Measurements from ENCODE around the gene FBLN2. TPM values are rescaled to one million over a fixed set of nuclear protein-coding genes. Genes with fewer than 3 reads are reported as not detected.

The FBLN2 gene
- polyA plus RNA-seq, 3 donors: 0.08 TPM; not detected in 2

- Histone ChIP-seq H3K27ac (ENCODE audit: low read depth in 1 of 2, low read length in 2 of 2) (no peak overlapping the region), H3K4me2 (replicated peaks; ENCODE audit: extremely low read depth, low read length, poor library complexity, severe bottlenecking) (peak overlapping the region; percentile 0), H2AFZ (ENCODE audit: insufficient read depth, low read depth, low read length, poor library complexity, severe bottlenecking) (no peak overlapping the region), H3K27me3 (ENCODE audit: control insufficient read depth in 2 of 2, insufficient read depth in 2 of 2, low read length in 2 of 2) (no peaks in the 10 kb centered on the region), H3K4me1 (ENCODE audit: control insufficient read depth in 1 of 2, insufficient read depth in 2 of 2, low read length in 2 of 2) (peaks cover 18 to 21% of the 10 kb centered on the region in 2 donors), H3K9ac (ENCODE audit: insufficient read depth, low read length, poor library complexity, severe bottlenecking) (no peak overlapping the region), H3K4me3 (replicated peaks in 1 of 3; ENCODE audit: low read depth in 2 of 3, low read length in 3 of 3) (peak overlapping the region in 1 of 3 experiments; percentile 5), H4K20me1 (ENCODE audit: insufficient read depth, low read length) (no peaks in the 10 kb centered on the region), H3K36me3 (replicated peaks in 1 of 2; ENCODE audit: control insufficient read depth in 1 of 2, insufficient read depth in 2 of 2, low read length in 2 of 2) (no peaks in the 10 kb centered on the region), H3K79me2 (ENCODE audit: insufficient read depth, low read length) (no peaks in the 10 kb centered on the region), H3K9me3 (replicated peaks in 1 of 2; ENCODE audit: control insufficient read depth in 1 of 2, insufficient read depth in 1 of 2, low read length in 2 of 2) (no peaks in the 10 kb centered on the region)
- no peak for TF ChIP-seq CTCF (IDR thresholded peaks at IDR 0.05)
- Mint-ChIP-seq H3K27ac (peak overlapping the region in 1 of 7 donors; percentile 60), H3K36me3 (no peaks in the 10 kb centered on the region), H3K27me3 (ENCODE audit: low read depth in 3 of 3) (peaks cover 15 to 30% (median 25%) of the 10 kb centered on the region in 3 donors), H3K4me1 (peaks cover 23% of the 10 kb centered on the region), H3K4me3 (peak overlapping the region in 1 of 2 donors; percentile 46), H3K9me3 (no peaks in the 10 kb centered on the region)
- intact Hi-C loops (cut with micrococcal nuclease): loop anchor here in 1 of 2 donors (2.0 kb wide), 1 partner anchor 555 kb away; no protein-coding TSS in a partner anchor
- DNase-seq: peak; percentile 32 to 50 (median 33)
- 0% methylated on average over 17 of the region's 19 CpGs for WGBS (ENCODE audit: insufficient coverage)
Observed at GRCh38 chr3:13647298-13648059, 98.6 kb downstream of the FBLN2 start.

- Histone ChIP-seq H2AFZ (ENCODE audit: insufficient read depth, low read depth, low read length, poor library complexity, severe bottlenecking) (peak overlapping the region; percentile 25), H3K9me3 (replicated peaks in 1 of 2; ENCODE audit: control insufficient read depth in 1 of 2, insufficient read depth in 1 of 2, low read length in 2 of 2) (no peaks in the 10 kb centered on the region), H3K9ac (ENCODE audit: insufficient read depth, low read length, poor library complexity, severe bottlenecking) (no peak overlapping the region), H3K4me2 (replicated peaks; ENCODE audit: extremely low read depth, low read length, poor library complexity, severe bottlenecking) (peak overlapping the region; percentile 38), H3K36me3 (replicated peaks in 1 of 2; ENCODE audit: control insufficient read depth in 1 of 2, insufficient read depth in 2 of 2, low read length in 2 of 2) (no peaks in the 10 kb centered on the region), H3K27ac (ENCODE audit: low read depth in 1 of 2, low read length in 2 of 2) (no peak overlapping the region), H4K20me1 (ENCODE audit: insufficient read depth, low read length) (no peaks in the 10 kb centered on the region), H3K4me3 (replicated peaks in 1 of 3; ENCODE audit: low read depth in 2 of 3, low read length in 3 of 3) (peak overlapping the region in 1 of 3 experiments; percentile 5), H3K79me2 (ENCODE audit: insufficient read depth, low read length) (no peaks in the 10 kb centered on the region), H3K27me3 (ENCODE audit: control insufficient read depth in 2 of 2, insufficient read depth in 2 of 2, low read length in 2 of 2) (no peaks in the 10 kb centered on the region), H3K4me1 (ENCODE audit: control insufficient read depth in 1 of 2, insufficient read depth in 2 of 2, low read length in 2 of 2) (peaks cover 18 to 21% of the 10 kb centered on the region in 2 donors)
- intact Hi-C loops (cut with micrococcal nuclease): loop anchor here in 1 of 2 donors (1.0 to 2.0 kb wide), 2 partner anchors 152 to 556 kb away; no protein-coding TSS in a partner anchor
- peak; percentile 90 for TF ChIP-seq CTCF (IDR thresholded peaks at IDR 0.05)
- peak; percentile 38 to 55 (median 51) for DNase-seq
- no peaks in the 10 kb centered on the region for H3K36me3 Mint-ChIP-seq
- H3K4me3 Mint-ChIP-seq: peak overlapping the region in 1 of 2 donors; percentile 35
- WGBS (ENCODE audit: insufficient coverage): 2% methylated on average over 15 of the region's 20 CpGs
- peak overlapping the region in 1 of 7 donors; percentile 64 for H3K27ac Mint-ChIP-seq
- H3K4me1 Mint-ChIP-seq: peaks cover 23% of the 10 kb centered on the region
- no peaks in the 10 kb centered on the region for H3K9me3 Mint-ChIP-seq
- peaks cover 15 to 33% (median 23%) of the 10 kb centered on the region in 3 donors for H3K27me3 Mint-ChIP-seq (ENCODE audit: low read depth in 3 of 3)
Observed at GRCh38 chr3:13648060-13649001, 99.4 kb downstream of the FBLN2 start.

Data from CD14-positive monocyte (primary cell).